Activated T-cell treated with anti-CD3 and anti-CD28 coated beads, Interleukin-2, amount 50 U/mL, for 4 hours (primary cell): ENCODE measurements around the gene MYO3B. TPM values are rescaled to one million over a fixed set of nuclear protein-coding genes. Genes with fewer than 3 reads are reported as not detected.
"Not testable (repeated sequence)": the region's sequence is repeated elsewhere in the genome, so short reads cannot be mapped to it uniquely, and the experiment has no call there.

ENCODE experiments used
- ATAC-seq, 2 donors: fragments of 200-7000 bp; cut with Tn5 transposase; one replicate each; pipeline ENCODE4 v1.10.0; 2021
- DNase-seq: peaks from one replicate; pipeline ENCODE4 v3.0.0-alpha.2; 2020
- H3K27me3 Mint-ChIP-seq: one replicate; pipeline ENCODE4 v1.8.0; 2021; ENCODE audit warnings: low read depth, mixed read lengths
- H3K36me3 Mint-ChIP-seq: one replicate; pipeline ENCODE4 v1.8.0; 2022; ENCODE audit warnings: mixed read lengths; ENCODE audit not compliant: insufficient read depth
- H3K4me1 Mint-ChIP-seq: one replicate; pipeline ENCODE4 v1.8.0; 2021; ENCODE audit warnings: low read depth, mixed read lengths
- H3K4me3 Mint-ChIP-seq: one replicate; pipeline ENCODE4 v1.8.0; 2021; ENCODE audit warnings: mild to moderate bottlenecking, moderate library complexity, mixed read lengths
- H3K9me3 Mint-ChIP-seq: one replicate; pipeline ENCODE4 v1.8.0; 2021; ENCODE audit warnings: mixed read lengths
- total RNA-seq, 3 donors: library from RNA; stranded (reverse); gene quantifications; one replicate each; pipeline ENCODE4 v1.2.1, GENCODE V29; 2021

Gene MYO3B
- total RNA-seq, 3 donors from 2014 or later: 0.08 TPM

DNA sequence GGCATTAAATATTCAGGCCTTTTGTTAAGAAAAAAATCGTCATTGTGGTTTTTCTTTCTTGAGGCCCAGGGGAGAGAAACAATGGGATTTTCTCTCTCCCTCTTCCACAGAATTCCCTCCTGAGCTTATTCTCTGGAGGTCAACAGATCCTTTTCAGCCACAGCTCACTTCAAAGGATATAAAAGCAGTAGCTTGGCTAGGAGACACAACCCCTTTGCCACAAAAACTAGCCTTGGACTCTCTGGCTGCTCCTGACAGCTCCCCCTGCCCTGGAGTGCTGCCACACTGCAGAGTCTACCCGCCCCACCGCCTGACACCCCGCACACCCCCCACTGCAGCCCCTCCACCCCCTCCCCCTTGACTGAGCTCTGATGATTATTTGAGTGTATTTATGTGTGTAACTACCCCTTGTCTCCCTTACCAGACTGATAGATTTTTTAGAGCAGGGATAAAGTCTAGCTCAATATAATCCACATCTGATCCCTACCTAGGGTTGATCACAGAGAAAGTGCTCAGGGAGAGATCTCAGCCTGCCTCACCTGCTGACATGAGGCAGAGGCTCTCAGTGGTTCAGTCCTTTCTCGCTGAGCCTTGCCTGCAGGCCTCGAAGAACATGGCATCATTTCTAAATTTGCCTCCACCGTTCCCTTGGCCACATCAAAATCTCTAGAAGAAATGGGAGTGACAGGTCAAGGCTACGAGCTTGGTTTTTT, 405.0 kb downstream of the MYO3B start:
- Mint-ChIP-seq H3K4me1 (no peaks in the 10 kb centered on the region), H3K4me3 (no peak overlapping the region), H3K36me3 (no peaks in the 10 kb centered on the region), H3K27me3 (no peaks in the 10 kb centered on the region), H3K9me3 (no peaks in the 10 kb centered on the region)
- DNase-seq (no peak), ATAC-seq (no peak)

DNA sequence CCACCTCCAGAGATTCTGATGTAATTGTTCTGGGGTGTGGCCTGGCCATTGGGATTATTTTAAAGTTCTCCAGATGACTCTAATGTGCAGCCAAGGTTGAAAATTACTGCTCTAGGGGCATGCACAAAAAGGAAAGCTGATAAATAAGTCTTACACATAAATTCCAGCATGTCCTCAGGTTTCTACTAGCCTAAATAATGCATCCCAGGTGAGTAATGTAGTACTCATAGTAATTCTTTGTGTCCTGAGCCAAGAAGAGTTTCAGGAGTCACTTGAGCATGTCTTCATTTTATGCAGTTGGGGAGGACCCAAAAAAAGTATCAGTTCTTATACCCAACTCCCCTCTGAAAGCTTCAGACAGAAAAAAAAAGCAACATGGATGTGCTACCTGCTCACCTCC, 407.1 kb downstream of the MYO3B start:
- no peak for DNase-seq
- Mint-ChIP-seq H3K4me3 (no peak overlapping the region), H3K27me3 (peaks cover 4% of the 10 kb centered on the region), H3K36me3 (no peaks in the 10 kb centered on the region), H3K9me3 (no peaks in the 10 kb centered on the region), H3K4me1 (no peaks in the 10 kb centered on the region)
- no peak for ATAC-seq

DNA sequence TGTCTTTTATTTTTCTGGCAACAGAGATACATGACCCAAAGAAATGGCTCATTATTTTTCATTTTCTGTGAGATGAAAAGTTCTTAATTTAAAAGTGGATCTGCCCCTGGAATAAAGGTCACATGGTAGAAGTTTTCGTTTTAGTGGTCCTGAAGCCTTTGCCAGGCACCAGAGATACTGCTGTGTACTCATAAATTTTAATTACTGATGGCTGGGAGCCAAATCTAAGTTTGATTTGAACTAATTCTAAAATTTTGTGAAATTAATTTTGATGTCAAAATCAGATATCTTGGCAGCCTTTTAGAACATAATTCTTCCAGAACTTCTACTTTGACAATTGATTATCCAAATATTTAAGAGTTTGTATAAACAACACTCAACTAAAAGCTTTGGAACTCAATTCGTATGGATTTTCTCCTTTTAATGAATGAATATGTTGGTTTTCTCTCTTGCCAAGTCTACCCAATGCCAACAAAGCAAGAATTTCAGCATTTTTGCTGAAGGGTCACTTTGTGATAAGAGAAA, 408.7 kb downstream of the MYO3B start:
- Mint-ChIP-seq H3K4me1 (no peaks in the 10 kb centered on the region), H3K27me3 (peaks cover 4% of the 10 kb centered on the region), H3K4me3 (no peak overlapping the region), H3K9me3 (no peaks in the 10 kb centered on the region), H3K36me3 (no peaks in the 10 kb centered on the region)
- no peak for DNase-seq
- no peak for ATAC-seq

DNA sequence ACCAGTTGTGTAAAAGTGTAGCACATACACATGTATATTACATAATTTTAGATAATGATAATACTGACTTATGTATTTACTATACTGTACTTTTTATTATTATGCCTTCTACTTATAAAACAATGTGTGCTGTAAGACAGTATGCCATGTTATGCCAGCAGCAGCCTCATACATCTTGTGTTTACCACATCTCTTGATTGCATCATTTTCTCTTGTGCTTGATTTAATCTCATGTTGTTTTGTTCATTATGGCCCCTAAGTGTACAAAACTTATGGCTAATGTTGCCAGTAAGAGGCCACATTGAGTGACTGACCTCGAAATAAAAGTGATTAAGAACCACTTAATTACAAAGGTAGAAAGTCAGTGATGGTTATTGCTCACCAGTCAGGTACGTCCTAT, 409.2 kb downstream of the MYO3B start:
- DNase-seq: no peak
- H3K36me3 Mint-ChIP-seq: no peaks in the 10 kb centered on the region
- ATAC-seq: no peak
- no peaks in the 10 kb centered on the region for H3K9me3 Mint-ChIP-seq
- H3K4me3 Mint-ChIP-seq: no peak overlapping the region
- no peaks in the 10 kb centered on the region for H3K4me1 Mint-ChIP-seq
- H3K27me3 Mint-ChIP-seq: peaks cover 4% of the 10 kb centered on the region

DNA sequence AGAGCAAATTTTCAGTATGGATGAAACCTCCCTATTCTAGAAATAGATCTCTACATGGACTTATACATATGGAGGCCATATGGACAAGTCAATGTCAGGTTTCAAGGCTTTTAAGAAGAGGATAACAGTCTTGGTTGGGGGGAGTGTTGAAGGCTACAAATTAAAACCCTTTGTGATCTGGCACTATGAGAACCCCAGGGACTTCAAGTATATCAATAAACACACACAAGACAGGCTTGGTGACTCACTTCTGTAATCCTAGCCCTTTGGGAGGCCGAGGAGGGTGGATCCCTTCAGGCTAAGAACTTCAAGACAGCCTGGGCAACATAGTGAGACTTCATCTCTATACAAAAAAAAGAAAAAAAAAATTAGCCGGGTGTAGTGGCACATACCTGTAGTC, 410.0 kb downstream of the MYO3B start:
- no peak overlapping the region for H3K4me3 Mint-ChIP-seq
- H3K9me3 Mint-ChIP-seq: no peaks in the 10 kb centered on the region
- H3K36me3 Mint-ChIP-seq: no peaks in the 10 kb centered on the region
- no peaks in the 10 kb centered on the region for H3K4me1 Mint-ChIP-seq
- H3K27me3 Mint-ChIP-seq: peaks cover 4% of the 10 kb centered on the region
- no peak for ATAC-seq
- DNase-seq: no peak

DNA sequence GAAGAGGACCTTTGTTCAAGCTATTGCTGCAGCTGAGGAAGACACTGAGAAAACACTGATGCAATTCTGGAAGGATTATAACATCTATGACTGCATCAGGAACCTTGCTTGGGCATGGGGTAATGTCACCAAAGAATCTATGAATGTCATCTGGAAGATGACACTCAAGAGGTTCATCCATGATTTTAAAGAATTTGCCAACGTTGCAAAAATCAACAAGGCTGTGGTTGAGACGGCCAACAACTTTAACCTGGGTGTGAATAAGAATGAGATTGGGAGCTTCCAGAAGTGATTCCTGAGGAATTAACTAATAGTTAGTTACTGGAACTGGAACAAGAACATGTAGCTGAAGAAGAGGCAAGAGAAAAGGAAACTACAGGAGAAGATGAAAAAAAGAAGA, 410.8 kb downstream of the MYO3B start:
- DNase-seq (no peak), ATAC-seq (no peak)
- H3K27me3 Mint-ChIP-seq: peaks cover 4% of the 10 kb centered on the region
- H3K36me3 Mint-ChIP-seq: no peaks in the 10 kb centered on the region
- no peak overlapping the region for H3K4me3 Mint-ChIP-seq
- H3K9me3 Mint-ChIP-seq: no peaks in the 10 kb centered on the region
- no peaks in the 10 kb centered on the region for H3K4me1 Mint-ChIP-seq

DNA sequence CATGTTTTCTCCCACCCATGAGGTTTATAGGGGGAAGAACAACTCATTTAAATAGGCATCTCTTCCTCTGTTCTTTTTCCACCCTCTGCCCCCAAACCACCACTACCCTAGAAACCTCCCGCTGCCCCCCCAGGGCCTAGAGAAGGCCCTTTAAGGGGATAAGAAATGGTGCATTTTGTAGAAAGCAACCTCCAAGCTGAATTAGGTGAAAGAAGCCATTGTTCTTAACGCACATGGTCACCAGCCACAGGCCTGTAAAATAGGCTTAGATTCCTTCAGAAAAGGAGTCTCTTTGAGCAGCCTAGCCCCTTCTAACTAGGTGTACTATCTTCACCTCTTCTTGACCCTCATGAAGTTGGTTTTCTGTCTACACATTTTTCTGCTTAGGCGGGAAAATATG, 418.6 kb downstream of the MYO3B start:
- Mint-ChIP-seq H3K4me3 (no peak overlapping the region), H3K9me3 (no peaks in the 10 kb centered on the region), H3K36me3 (no peaks in the 10 kb centered on the region), H3K27me3 (no peaks in the 10 kb centered on the region), H3K4me1 (no peaks in the 10 kb centered on the region)
- no peak for DNase-seq
- no peak for ATAC-seq

DNA sequence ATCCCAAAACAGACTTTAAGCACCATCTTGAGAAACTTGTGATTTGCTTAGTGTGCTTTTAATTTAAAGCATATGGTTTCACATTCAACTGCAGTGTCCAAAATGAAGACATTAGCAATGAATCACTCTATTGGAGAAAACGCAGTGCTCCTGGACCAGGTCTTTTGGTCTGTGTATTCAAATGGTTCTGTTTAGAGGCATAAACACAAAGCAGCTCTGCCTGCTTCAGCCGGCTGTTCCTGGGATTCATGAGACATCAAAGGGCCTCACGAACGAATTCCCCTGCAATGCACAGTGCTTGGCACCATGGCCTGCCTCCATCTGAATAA, 420.1 kb downstream of the MYO3B start:
- Mint-ChIP-seq H3K27me3 (no peaks in the 10 kb centered on the region), H3K4me1 (no peaks in the 10 kb centered on the region), H3K9me3 (no peaks in the 10 kb centered on the region), H3K36me3 (no peaks in the 10 kb centered on the region), H3K4me3 (no peak overlapping the region)
- DNase-seq (no peak), ATAC-seq (no peak)

DNA sequence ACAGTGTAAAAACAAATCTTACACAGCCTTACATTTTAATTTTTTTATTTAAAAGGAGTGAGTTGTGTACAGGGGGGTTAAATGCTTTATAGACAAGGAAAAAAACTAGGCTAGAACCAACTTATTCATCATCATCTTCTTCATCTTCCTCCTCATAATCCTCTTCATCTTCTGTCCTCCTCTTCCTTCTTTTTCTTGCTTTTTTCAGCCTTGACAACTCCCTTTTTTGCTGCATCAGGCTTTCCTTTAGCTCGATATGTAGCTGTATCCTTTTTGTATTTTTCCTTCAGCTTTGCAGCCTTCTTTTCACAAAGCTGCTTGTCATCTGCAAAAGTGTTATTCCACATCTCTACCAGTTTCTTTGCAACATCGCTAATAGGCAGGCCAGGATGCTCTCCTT, 423.5 kb downstream of the MYO3B start:
- DNase-seq (no peak), ATAC-seq (no peak)
- no peaks in the 10 kb centered on the region for H3K36me3 Mint-ChIP-seq
- no peaks in the 10 kb centered on the region for H3K9me3 Mint-ChIP-seq
- peaks cover 4% of the 10 kb centered on the region for H3K27me3 Mint-ChIP-seq
- H3K4me3 Mint-ChIP-seq: no peak overlapping the region
- H3K4me1 Mint-ChIP-seq: no peaks in the 10 kb centered on the region

DNA sequence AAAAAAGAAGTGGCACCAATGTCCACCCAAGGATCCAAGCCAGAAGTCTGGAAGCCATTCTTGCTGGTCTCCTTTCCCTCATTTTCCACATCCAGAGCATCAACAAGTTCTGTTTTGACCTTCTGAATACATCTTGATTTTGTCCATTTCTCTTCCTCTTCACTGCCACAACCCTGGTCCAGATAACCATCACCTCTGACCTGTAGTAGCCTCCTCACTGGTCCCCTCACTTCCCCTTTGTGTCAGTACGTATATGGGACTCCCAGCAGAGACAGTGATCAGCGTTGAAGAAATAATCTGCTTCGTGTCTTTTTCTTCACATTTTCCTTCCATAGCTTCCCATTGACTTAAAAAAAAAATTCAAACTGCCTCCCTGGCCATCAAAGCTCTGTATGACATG, 427.9 kb downstream of the MYO3B start:
- H3K4me3 Mint-ChIP-seq: no peak overlapping the region
- H3K27me3 Mint-ChIP-seq: peaks cover 4% of the 10 kb centered on the region
- no peaks in the 10 kb centered on the region for H3K36me3 Mint-ChIP-seq
- no peaks in the 10 kb centered on the region for H3K9me3 Mint-ChIP-seq
- ATAC-seq (no peak), DNase-seq (no peak)
- H3K4me1 Mint-ChIP-seq: no peaks in the 10 kb centered on the region

DNA sequence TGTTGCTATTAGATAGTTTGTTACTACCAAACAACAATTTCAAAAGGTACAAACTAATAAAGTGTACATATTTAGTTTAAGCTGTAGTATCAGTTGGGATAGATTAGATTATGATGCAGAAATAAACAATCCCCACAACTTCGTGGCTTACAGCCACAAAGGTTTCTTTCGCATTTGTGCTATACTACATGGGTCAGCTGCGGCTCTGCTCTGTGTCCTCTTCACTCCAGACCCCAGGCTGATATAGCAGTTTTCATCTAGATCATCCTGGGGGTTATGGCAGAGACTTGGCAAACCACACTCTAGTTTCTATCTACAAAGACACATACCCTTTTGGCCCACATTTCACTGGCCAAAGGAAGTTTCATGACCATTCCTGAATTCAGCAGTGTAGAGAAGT, 429.2 kb downstream of the MYO3B start:
- Mint-ChIP-seq H3K36me3 (no peaks in the 10 kb centered on the region), H3K4me1 (no peaks in the 10 kb centered on the region), H3K4me3 (no peak overlapping the region), H3K27me3 (peaks cover 4% of the 10 kb centered on the region), H3K9me3 (no peaks in the 10 kb centered on the region)
- no peak for DNase-seq
- ATAC-seq: no peak

DNA sequence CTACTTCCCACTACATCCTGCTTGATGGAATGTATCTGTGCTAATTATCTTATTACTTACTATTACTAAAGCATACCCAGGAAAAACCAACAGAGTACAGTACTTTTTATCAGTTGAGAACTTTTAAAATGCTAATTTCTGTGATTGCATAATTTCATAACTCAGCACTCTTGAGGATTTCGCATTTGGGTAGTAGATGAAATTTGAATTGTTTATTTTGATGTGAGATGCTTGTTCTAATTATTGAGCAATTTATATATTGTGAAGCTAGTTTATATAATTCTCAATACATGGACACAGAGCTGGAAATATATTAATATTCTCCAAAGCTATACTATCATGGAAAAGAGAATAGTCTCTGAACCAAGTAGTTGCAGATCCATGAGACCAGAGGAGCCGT, 432.7 kb downstream of the MYO3B start:
- DNase-seq (no peak), ATAC-seq (no peak)
- no peak overlapping the region for H3K4me3 Mint-ChIP-seq
- H3K27me3 Mint-ChIP-seq: peaks cover 4% of the 10 kb centered on the region
- no peaks in the 10 kb centered on the region for H3K9me3 Mint-ChIP-seq
- no peaks in the 10 kb centered on the region for H3K4me1 Mint-ChIP-seq
- no peaks in the 10 kb centered on the region for H3K36me3 Mint-ChIP-seq

DNA sequence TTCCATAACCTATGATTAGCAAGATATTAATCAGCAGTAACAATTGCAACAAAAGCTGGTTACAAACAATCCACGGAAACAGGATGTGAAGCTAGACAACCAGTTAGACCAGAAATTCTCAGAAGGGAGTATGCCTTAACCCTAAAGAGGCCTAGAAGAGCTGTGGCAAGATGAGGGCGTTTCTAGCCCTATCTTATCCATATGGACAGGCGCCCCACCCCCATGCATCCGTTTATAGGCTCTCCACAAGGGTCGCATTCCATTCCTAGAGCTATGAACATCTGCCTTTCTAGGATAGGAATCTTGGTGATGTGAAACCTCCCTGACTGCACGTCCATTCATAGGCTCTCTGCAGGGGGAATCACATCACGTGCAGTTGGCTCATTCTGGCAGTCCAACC, 441.0 kb downstream of the MYO3B start:
- H3K4me1 Mint-ChIP-seq, DNase-seq, H3K27me3 Mint-ChIP-seq, ATAC-seq, H3K9me3 Mint-ChIP-seq, H3K4me3 Mint-ChIP-seq, H3K36me3 Mint-ChIP-seq: not testable (repeated sequence)

DNA sequence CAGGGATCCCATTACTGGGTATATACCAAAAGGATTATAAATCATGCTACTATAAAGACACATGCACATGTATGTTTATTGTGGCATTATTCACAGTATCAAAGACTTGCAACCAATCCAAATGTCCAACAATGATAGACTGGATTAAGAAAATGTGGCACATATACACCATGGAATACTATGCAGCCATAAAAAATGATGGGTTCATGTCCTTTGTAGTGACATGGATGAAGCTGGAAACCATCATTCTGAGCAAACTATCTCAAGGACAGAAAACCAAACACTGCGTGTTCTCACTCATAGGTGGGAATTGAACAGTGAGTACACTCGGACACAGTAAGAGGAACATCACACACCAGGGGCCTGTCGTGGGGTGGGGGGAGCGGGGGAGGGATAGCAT, 457.1 kb downstream of the MYO3B start:
- H3K36me3 Mint-ChIP-seq, H3K4me1 Mint-ChIP-seq, ATAC-seq, DNase-seq, H3K4me3 Mint-ChIP-seq, H3K9me3 Mint-ChIP-seq: not testable (repeated sequence)
- peaks cover 11% of the 10 kb centered on the region for H3K27me3 Mint-ChIP-seq

DNA sequence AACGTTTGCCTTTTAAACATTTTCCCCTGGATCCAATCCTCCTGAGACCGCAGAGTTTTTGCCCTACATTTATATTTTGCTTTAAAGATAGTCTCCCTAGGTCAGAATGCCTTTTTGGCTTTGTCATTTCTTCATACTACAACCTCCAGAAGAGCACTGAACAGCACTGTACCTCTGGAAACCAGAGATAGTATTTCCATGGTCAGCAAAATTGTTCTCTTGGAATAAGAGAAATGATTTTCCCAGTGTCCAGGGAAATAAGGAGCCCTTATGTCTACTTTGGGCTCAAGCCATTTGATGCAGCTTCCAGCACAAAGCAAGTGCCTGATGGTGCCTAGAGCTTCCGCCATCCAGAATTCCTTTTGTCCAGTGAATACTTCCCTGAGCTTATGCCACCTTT, 461.7 kb downstream of the MYO3B start:
- Mint-ChIP-seq H3K9me3 (no peaks in the 10 kb centered on the region), H3K4me1 (no peaks in the 10 kb centered on the region), H3K27me3 (peaks cover 2% of the 10 kb centered on the region), H3K36me3 (no peaks in the 10 kb centered on the region), H3K4me3 (no peak overlapping the region)
- no peak for ATAC-seq
- no peak for DNase-seq

DNA sequence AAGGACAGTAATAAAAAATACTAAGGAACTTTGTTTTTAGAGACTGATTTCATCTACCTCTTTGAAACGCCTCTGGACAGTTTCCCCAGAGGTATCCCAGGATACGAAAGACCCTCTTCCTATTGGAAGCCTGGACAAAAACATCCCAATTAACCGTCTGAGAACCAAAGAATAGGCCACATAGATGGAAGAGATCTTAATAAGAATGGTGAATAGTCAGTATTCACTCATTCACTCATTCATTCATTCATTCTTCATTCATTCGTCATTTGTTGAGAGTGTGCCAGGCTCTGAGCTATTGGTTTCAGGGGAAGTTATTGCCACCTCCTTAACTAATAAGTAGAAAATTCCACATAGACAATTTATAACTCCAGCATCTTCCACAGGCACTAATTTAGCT, 464.0 kb downstream of the MYO3B start:
- Mint-ChIP-seq H3K4me1 (no peaks in the 10 kb centered on the region), H3K4me3 (no peak overlapping the region), H3K27me3 (peaks cover 2% of the 10 kb centered on the region), H3K9me3 (no peaks in the 10 kb centered on the region), H3K36me3 (no peaks in the 10 kb centered on the region)
- ATAC-seq (no peak), DNase-seq (no peak)
